GM10266 (cell line): ENCODE results near the gene ATP23.

Source experiments
- DNase-seq: peaks from one replicate; pipeline ENCODE4 v3.0.0; 2012; ENCODE audit errors: extremely low spot score
- TF ChIP-seq, protein P1 (sequence below): IDR thresholded peaks from 2 replicates; pipeline ENCODE4 v1.5.1; 2012; ENCODE audit warnings: mild to moderate bottlenecking, low read depth; ENCODE audit not compliant: control insufficient read depth, insufficient read depth; ENCODE audit errors: missing control alignments

Gene ATP23

DNA sequence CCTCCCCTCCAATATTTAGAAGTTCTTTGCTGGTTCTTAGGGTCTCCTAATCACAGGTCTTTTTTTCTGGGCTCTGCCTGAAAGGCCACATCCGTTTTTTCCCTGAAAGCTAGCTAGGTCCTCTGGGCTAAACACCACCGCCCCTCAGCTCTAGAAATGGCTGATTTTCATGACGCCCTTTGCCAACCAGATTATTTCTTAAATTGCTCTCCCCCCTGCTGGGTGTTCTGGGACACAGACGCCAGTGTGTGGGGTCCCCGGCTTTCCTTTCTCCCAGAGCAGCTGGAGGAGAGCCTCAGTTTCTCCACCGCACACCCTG lies 45.3 kb upstream of the ATP23 start:
- DNase-seq, result no peak

DNA sequence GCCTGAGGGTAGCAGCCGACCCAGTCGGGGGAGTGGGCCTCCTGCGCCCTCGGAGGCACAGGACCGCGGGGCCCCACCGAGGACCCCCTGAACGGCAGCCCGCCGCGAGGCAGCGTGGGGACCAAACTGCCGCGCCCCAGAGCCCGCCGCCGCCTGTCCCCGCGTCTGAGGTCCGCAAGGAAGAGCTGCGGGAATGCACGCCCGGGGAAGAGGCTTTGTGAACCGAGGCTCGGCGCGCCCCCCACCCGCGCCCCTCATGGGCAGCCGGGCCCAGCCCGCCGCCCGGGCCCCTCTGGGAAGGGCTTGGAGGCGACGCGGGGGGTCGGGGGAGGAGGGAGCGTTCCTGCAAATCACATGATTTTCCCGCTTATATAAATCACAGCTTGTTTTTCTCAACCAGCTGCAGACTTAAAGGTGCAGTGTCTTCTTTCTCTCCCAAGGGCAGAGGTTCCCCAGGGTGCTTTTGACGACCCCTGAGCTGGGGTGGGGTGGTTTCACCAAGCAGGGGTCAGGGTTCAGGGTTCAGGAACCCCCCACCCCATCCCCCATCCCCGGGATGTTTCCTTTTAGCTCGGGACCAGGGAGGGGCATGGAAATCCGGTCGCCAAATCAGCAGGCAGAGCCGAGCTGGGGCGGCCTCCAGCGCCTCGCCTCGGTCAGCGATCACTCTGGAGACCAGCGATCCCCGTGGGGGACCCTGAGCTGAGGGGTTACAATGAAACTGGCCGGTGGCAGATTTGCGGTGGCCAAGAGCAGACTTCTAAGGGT lies 44.7 kb upstream of the ATP23 start:
- no peak for DNase-seq
- TF ChIP-seq, protein P1, sequence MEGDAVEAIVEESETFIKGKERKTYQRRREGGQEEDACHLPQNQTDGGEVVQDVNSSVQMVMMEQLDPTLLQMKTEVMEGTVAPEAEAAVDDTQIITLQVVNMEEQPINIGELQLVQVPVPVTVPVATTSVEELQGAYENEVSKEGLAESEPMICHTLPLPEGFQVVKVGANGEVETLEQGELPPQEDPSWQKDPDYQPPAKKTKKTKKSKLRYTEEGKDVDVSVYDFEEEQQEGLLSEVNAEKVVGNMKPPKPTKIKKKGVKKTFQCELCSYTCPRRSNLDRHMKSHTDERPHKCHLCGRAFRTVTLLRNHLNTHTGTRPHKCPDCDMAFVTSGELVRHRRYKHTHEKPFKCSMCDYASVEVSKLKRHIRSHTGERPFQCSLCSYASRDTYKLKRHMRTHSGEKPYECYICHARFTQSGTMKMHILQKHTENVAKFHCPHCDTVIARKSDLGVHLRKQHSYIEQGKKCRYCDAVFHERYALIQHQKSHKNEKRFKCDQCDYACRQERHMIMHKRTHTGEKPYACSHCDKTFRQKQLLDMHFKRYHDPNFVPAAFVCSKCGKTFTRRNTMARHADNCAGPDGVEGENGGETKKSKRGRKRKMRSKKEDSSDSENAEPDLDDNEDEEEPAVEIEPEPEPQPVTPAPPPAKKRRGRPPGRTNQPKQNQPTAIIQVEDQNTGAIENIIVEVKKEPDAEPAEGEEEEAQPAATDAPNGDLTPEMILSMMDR, result peak; percentile 17

More for the DNA sequence above, 45.3 kb upstream of the ATP23 start:
- TF ChIP-seq, protein P1, result no peak

DNA sequence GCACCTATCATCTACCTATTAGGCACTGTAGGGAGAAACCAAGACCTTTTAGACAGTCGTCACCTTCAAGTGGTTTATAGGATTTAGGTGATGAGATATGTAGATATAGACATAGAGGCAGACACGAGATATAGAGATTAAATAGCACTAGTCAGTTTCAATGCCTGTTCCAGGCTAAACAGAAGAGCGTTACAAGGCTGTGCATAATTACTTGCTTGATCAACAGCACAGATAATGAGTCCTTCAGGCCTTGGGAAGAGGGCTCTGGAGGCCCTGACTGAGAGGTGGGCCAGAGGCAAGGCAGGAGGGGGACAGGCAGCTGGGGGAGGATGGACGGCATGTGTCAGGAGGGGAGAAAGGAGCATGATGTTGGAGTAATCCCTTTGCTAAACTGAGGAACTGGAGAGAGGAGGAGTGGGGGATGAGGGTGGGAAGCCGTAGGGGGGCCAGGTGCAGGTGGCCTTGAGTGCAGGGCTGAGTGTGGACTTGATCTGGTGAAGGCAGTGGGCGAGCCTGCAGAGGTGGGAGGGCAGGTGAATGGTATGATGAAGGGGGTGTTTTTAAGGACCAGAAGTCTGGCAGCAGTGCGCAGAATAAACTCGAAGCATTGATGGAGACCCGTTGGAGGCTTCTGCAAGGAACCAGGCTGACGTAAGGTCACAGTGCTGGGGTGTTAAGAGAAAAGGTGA lies 43.9 kb upstream of the ATP23 start:
- DNase-seq, result no peak
- TF ChIP-seq, protein P1, result no peak

DNA sequence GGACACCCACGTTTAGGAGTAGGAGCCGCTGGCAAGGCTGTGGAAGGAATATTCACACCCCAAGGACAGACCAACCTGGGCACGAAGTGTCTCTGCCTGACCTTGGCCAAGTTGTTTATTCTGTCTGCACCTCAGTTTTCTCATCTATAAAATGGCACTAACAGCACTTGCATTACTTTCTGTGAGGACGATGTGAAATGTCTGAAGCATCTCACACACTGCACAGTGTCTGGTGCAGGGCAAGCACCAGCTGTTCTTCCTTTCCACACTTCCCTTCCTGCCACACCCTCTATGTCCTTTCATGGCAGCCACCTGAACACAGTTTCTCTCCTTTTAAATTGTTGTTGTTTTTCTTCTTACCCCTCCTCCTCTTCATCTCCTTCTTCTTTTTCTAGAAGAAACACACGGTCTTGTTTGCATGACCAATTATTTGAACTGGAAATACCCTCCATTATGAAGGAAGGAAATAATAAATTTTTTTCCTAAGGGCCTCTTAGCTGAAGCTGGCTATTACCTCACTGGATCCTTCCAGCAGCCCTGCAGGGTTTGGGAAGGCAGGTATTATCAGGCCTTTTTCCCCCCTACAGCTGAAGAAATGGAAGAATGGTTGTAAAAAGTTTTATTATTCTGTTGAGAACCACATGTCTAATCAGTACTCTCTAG lies 42.9 kb upstream of the ATP23 start:
- TF ChIP-seq, protein P1, result no peak
- peak; percentile 59 for DNase-seq

DNA sequence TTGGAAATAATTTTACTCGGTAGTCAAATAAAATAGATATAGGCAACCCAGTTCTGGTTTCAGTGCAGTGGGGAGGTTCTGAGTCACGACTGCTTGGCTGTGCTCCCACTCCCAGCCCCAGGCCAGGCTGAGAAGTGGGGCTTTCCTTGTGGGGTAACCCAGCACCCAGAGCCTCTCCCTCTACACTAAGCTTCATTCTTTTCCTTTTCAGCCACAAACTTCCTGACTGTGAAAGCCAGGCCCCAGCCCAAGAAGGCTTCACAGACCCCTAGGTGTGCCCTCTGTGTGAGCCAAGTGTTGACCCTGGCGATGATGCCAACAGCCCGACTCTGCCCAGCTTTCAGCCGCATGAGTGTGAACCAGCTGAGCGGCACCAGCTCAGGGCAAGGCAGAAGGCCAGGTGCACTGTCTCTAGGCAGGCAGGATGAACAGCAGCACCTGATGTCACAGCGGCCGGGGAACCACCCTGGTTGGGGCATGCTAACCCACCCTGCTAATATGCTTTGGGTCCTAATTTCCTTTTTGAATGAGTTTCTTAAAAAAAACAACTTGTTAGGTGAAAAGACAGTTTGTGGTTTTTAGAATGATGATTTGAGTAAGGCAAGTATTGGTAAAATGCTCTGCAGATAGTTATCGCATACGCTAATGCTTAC lies 42.2 kb upstream of the ATP23 start:
- TF ChIP-seq, protein P1, result no peak

DNA sequence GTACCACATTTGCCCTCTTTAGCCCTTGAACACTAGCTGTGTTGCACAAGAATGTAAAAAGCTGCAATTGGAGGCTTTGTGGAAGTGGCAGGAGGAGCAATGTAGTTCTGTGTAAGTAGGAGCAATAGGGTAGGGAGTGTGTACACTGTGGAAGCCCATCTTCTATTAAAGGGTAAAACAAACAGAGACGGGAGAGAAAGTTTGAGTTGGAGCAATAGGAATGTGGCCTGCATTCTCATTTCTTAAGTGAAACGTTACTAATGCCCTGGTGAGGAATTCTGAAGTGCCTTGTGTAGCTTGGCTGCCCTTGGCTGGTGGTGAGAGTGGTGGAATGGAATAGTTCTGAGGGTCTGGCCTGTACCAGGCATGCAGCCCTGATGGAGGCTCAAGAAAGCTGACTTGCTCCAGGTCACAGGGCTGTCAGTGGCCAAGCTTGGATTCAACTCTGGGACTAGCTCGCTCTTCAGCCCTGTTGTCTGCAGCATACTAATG lies 38.8 kb upstream of the ATP23 start:
- TF ChIP-seq, protein P1, result no peak
- no peak for DNase-seq

More for the DNA sequence above, 42.2 kb upstream of the ATP23 start:
- DNase-seq, result peak; percentile 85

DNA sequence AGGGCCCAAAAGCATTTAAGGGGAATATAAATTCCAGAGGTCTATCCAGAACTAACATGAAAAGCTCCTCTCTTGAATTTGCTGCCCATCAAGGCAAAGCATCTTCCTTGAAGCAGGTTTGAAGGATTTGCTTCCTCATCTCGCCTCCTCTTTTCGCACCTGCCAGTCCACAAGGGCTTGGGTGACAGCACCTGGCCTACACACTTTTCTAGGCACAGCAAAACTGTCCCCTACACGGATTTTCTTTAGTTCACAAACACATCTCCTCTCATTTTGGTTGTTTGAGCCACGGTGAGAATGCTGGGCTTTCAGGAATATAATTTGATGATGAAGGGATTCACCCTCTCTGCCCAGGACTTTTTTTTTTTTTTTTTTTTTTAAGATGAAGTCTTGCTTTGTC lies 36.9 kb upstream of the ATP23 start:
- no peak for DNase-seq
- TF ChIP-seq, protein P1, result no peak
